ENCODE results near the gene DCTN1. TPM values are rescaled to one million over a fixed set of nuclear protein-coding genes. Genes with fewer than 3 reads are reported as not detected.

The DCTN1 gene
- total RNA-seq, 1 experiment from 2014 or later: 67.8 TPM

GRCh38 chr2:74364533-74365505 lies 15.3 kb downstream of the DCTN1 start:
- no peaks in the 10 kb centered on the region for H3K4me1 ChIP-seq (ENCODE audit: insufficient read depth, low read length)
- no peak overlapping the region for H2AFZ ChIP-seq (ENCODE audit: low read length)
- H3K9me2 ChIP-seq (replicated peaks; ENCODE audit: low read length): no peaks in the 10 kb centered on the region
- no peaks in the 10 kb centered on the region for H3F3A ChIP-seq (ENCODE audit: low read length, unreplicated experiment)
- H3K27me3 ChIP-seq (ENCODE audit: low read length): no peaks in the 10 kb centered on the region
- no peak overlapping the region for H3K9ac ChIP-seq (ENCODE audit: low read length)
- H3K4me3 ChIP-seq (ENCODE audit: low read length): no peak overlapping the region
- H4K20me1 ChIP-seq (ENCODE audit: low read length): no peaks in the 10 kb centered on the region
- no peak for ATAC-seq
- no peaks in the 10 kb centered on the region for H3K79me2 ChIP-seq (ENCODE audit: low read length)
- TF ChIP-seq EZH2phosphoT487 (IDR thresholded peaks at IDR 0.05; ENCODE audit: borderline replicate concordance, low read length): no peak
- no peak for TF ChIP-seq EZH2 (IDR thresholded peaks at IDR 0.05; ENCODE audit: low read length, unreplicated experiment)
- TF ChIP-seq CTCF (conservative IDR thresholded peaks at IDR 0.05; ENCODE audit: low read depth, low read length): no peak
- DNase-seq: no peak
- H3K9me3 ChIP-seq (ENCODE audit: low read length): no peaks in the 10 kb centered on the region
- no peak overlapping the region for H3K4me2 ChIP-seq (ENCODE audit: low read length)
- CTCF ChIA-PET: no interaction called here
- peaks cover 35% of the 10 kb centered on the region; the same call in 1 of the 2 replicates for H3K36me3 ChIP-seq (ENCODE audit: low read depth, low read length)
- no peak overlapping the region for H3K27ac ChIP-seq (ENCODE audit: low read length)
- POLR2A ChIA-PET (ENCODE audit: unreplicated experiment): no interaction called here
- intact Hi-C loops (cut with micrococcal nuclease): no loop called here
- no TSS peak for BruUV-seq (replicated peaks)

GRCh38 chr2:74361327-74361726 lies 18.8 kb downstream of the DCTN1 start:
- intact Hi-C loops (cut with micrococcal nuclease): no loop called here
- ChIA-PET POLR2A (ENCODE audit: unreplicated experiment) (no interaction called here), CTCF (no interaction called here)
- H3K9me2 ChIP-seq (replicated peaks; ENCODE audit: low read length): no peaks in the 10 kb centered on the region
- H3K9me3 ChIP-seq (ENCODE audit: low read length): no peaks in the 10 kb centered on the region
- no peak overlapping the region for H2AFZ ChIP-seq (ENCODE audit: low read length)
- H3K4me1 ChIP-seq (ENCODE audit: insufficient read depth, low read length): no peaks in the 10 kb centered on the region
- H3K36me3 ChIP-seq (ENCODE audit: low read depth, low read length): peaks cover 27% of the 10 kb centered on the region; the same call in 1 of the 2 replicates
- TF ChIP-seq CTCF (conservative IDR thresholded peaks at IDR 0.05; ENCODE audit: low read depth, low read length): no peak
- no TSS peak for BruUV-seq (replicated peaks)
- no peaks in the 10 kb centered on the region for H3K27me3 ChIP-seq (ENCODE audit: low read length)
- ATAC-seq (no peak), DNase-seq (no peak)
- H3K4me3 ChIP-seq (ENCODE audit: low read length): no peak overlapping the region
- no peak overlapping the region for H3K27ac ChIP-seq (ENCODE audit: low read length)
- no peak overlapping the region for H3K9ac ChIP-seq (ENCODE audit: low read length)
- no peaks in the 10 kb centered on the region for H4K20me1 ChIP-seq (ENCODE audit: low read length)
- no peaks in the 10 kb centered on the region for H3F3A ChIP-seq (ENCODE audit: low read length, unreplicated experiment)
- no peak overlapping the region for H3K4me2 ChIP-seq (ENCODE audit: low read length)
- H3K79me2 ChIP-seq (ENCODE audit: low read length): no peaks in the 10 kb centered on the region

- TF ChIP-seq EZH2phosphoT487 (IDR thresholded peaks at IDR 0.05; ENCODE audit: borderline replicate concordance, low read length): no peak
- no peak for TF ChIP-seq EZH2 (IDR thresholded peaks at IDR 0.05; ENCODE audit: low read length, unreplicated experiment)
- no peaks in the 10 kb centered on the region for H3K27me3 ChIP-seq (ENCODE audit: low read length)
- H3K9me2 ChIP-seq (replicated peaks; ENCODE audit: low read length): no peaks in the 10 kb centered on the region
- no peaks in the 10 kb centered on the region for H3K79me2 ChIP-seq (ENCODE audit: low read length)
- H2AFZ ChIP-seq (ENCODE audit: low read length): no peak overlapping the region
- H4K20me1 ChIP-seq (ENCODE audit: low read length): no peaks in the 10 kb centered on the region
- H3K9me3 ChIP-seq (ENCODE audit: low read length): no peaks in the 10 kb centered on the region
- no TSS peak for BruUV-seq (replicated peaks)
- no peak for DNase-seq
- ChIA-PET POLR2A (ENCODE audit: unreplicated experiment) (no interaction called here), CTCF (no interaction called here)
- no peak overlapping the region for H3K4me2 ChIP-seq (ENCODE audit: low read length)
- H3F3A ChIP-seq (ENCODE audit: low read length, unreplicated experiment): no peaks in the 10 kb centered on the region
- no peak overlapping the region for H3K4me3 ChIP-seq (ENCODE audit: low read length)
- peaks cover 24% of the 10 kb centered on the region; the same call in 1 of the 2 replicates for H3K36me3 ChIP-seq (ENCODE audit: low read depth, low read length)
- no peak overlapping the region for H3K27ac ChIP-seq (ENCODE audit: low read length)
- H3K9ac ChIP-seq (ENCODE audit: low read length): no peak overlapping the region
- no peak for ATAC-seq
- H3K4me1 ChIP-seq (ENCODE audit: insufficient read depth, low read length): no peaks in the 10 kb centered on the region
- intact Hi-C loops (cut with micrococcal nuclease): no loop called here
These were observed 22.5 kb downstream of the DCTN1 start for GRCh38 chr2:74357627-74358026.

All from PC-3 (cell line).